Ishikawa (cell line): ENCODE data around the gene OGDHL.

Experiments
- CEBPB ChIP-seq: IDR thresholded peaks from 2 replicates; pipeline ENCODE4 v1.6.1; 2012
- CREB1 ChIP-seq: IDR thresholded peaks from 2 replicates; pipeline ENCODE4 v1.6.1; 2012; ENCODE audit warnings: low read depth
- EGR1 ChIP-seq: IDR thresholded peaks from 2 replicates; pipeline ENCODE4 v1.6.1; 2012
- EP300 ChIP-seq: IDR thresholded peaks from 2 replicates; pipeline ENCODE4 v1.6.1; 2012; ENCODE audit warnings: borderline replicate concordance
- FOXM1 ChIP-seq: IDR thresholded peaks from 2 replicates; pipeline ENCODE4 v1.6.1; 2012; ENCODE audit warnings: low read depth, borderline replicate concordance
- NFIC ChIP-seq: IDR thresholded peaks from 2 replicates; pipeline ENCODE4 v1.6.1; 2012
- RAD21 ChIP-seq: IDR thresholded peaks from 2 replicates; pipeline ENCODE4 v1.6.1; 2012; ENCODE audit warnings: low read depth
- TAF1 ChIP-seq: IDR thresholded peaks from 2 replicates; pipeline ENCODE4 v1.6.1; 2012; ENCODE audit warnings: low read depth, mild to moderate bottlenecking
- TCF12 ChIP-seq: IDR thresholded peaks from 2 replicates; pipeline ENCODE4 v1.6.1; 2012; ENCODE audit warnings: low read depth
- TEAD4 ChIP-seq: IDR thresholded peaks from 2 replicates; pipeline ENCODE4 v1.6.1; 2012
- YY1 ChIP-seq: IDR thresholded peaks from 2 replicates; pipeline ENCODE4 v1.6.1; 2012; ENCODE audit warnings: low read depth
- ZBTB7A ChIP-seq: IDR thresholded peaks from 2 replicates; pipeline ENCODE4 v1.6.1; 2012; ENCODE audit warnings: low read depth
- TF ChIP-seq, protein P1 (sequence below): IDR thresholded peaks from 2 replicates; pipeline ENCODE4 v1.6.1; 2012; ENCODE audit warnings: low read depth, mild to moderate bottlenecking
- TF ChIP-seq, protein P2 (sequence below): IDR thresholded peaks from 2 replicates; pipeline ENCODE4 v1.6.1; 2012
- TF ChIP-seq, protein P3 (sequence below): IDR thresholded peaks from 2 replicates; pipeline ENCODE4 v1.6.1; 2012

OGDHL gene

GRCh38 chr10:49784681-49785080 is 22.6 kb upstream of the OGDHL start:
- TF ChIP-seq TCF12 (no peak), EGR1 (no peak), CEBPB (no peak), CREB1 (no peak), EP300 (no peak), TAF1 (no peak), TEAD4 (no peak), NFIC (no peak), RAD21 (no peak), YY1 (no peak), ZBTB7A (no peak)
- TF ChIP-seq, protein P1, sequence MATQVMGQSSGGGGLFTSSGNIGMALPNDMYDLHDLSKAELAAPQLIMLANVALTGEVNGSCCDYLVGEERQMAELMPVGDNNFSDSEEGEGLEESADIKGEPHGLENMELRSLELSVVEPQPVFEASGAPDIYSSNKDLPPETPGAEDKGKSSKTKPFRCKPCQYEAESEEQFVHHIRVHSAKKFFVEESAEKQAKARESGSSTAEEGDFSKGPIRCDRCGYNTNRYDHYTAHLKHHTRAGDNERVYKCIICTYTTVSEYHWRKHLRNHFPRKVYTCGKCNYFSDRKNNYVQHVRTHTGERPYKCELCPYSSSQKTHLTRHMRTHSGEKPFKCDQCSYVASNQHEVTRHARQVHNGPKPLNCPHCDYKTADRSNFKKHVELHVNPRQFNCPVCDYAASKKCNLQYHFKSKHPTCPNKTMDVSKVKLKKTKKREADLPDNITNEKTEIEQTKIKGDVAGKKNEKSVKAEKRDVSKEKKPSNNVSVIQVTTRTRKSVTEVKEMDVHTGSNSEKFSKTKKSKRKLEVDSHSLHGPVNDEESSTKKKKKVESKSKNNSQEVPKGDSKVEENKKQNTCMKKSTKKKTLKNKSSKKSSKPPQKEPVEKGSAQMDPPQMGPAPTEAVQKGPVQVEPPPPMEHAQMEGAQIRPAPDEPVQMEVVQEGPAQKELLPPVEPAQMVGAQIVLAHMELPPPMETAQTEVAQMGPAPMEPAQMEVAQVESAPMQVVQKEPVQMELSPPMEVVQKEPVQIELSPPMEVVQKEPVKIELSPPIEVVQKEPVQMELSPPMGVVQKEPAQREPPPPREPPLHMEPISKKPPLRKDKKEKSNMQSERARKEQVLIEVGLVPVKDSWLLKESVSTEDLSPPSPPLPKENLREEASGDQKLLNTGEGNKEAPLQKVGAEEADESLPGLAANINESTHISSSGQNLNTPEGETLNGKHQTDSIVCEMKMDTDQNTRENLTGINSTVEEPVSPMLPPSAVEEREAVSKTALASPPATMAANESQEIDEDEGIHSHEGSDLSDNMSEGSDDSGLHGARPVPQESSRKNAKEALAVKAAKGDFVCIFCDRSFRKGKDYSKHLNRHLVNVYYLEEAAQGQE = no peak
- TF ChIP-seq, protein P2, sequence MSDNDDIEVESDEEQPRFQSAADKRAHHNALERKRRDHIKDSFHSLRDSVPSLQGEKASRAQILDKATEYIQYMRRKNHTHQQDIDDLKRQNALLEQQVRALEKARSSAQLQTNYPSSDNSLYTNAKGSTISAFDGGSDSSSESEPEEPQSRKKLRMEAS = no peak
- TF ChIP-seq, protein P3, sequence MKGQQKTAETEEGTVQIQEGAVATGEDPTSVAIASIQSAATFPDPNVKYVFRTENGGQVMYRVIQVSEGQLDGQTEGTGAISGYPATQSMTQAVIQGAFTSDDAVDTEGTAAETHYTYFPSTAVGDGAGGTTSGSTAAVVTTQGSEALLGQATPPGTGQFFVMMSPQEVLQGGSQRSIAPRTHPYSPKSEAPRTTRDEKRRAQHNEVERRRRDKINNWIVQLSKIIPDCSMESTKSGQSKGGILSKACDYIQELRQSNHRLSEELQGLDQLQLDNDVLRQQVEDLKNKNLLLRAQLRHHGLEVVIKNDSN = no peak

DNA sequence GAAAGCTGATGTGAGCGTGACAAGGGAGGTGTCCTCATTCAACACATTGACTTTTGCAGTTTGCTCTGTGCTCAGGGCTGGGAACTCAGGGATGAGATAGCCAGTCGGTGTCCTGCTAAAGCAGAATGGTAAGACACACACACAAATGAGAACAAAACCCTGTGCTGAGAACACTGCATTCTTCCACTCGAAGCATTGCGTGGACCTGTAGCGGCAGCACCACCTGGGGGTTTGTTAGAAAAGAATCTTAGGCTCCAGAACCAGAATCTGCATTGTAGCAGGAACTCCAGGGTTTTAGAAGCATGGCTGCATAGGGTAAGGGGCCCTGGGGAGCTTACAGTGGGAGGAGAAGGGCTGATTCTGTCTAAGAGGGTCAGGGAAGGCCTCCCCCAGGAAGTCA is 21.5 kb upstream of the OGDHL start:
- TF ChIP-seq TEAD4 = no peak
- peak; percentile 17; the same call in 1 of the 2 replicates for TF ChIP-seq RAD21
- TF ChIP-seq EP300 = no peak

DNA sequence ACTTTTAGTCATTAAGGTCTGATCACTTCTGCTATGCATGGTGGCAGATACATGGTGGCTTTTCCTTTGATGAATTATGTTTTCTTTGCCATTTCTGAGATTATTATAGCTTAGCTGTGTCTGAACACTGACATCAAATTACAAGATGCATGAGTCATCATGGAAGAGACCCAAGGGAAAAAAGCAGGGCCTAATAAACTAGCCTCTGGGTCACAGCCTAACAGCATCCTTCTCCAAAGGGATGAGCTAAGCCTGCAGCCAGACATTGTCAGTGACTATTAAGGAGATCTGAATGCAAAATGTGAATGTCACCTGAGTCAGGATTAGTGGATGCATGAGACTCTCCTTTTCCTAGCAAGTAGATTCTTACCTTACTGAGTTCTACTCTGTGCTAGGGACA is 19.1 kb upstream of the OGDHL start:
- TF ChIP-seq, protein P1 = no peak
- TF ChIP-seq, protein P3 = no peak
- TF ChIP-seq, protein P2 = no peak
- TF ChIP-seq TCF12 (no peak), CREB1 (no peak)

DNA sequence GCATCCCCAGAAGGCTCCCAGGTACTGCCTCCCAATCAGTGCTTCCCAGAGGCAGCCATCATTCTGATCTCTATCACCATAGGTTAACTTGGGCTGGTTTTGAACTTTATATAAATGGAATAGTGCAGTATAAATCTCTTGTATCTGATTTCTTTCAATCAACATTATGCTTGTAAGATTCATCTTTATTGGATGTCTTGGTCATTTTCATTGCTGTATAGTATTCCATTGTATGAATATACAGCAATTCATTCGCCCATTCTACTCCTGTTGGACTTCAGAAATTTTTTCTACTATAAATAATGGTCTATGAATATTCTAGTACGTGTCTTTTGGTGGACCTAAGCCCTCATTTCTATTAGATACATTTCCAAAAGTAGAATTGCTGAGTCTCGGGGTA is 16.1 kb upstream of the OGDHL start:
- TF ChIP-seq, protein P3 = no peak
- TF ChIP-seq EP300 (no peak), TCF12 (no peak), CEBPB (no peak), CREB1 (no peak), FOXM1 (no peak), TAF1 (no peak), NFIC (no peak), YY1 (no peak)

GRCh38 chr10:49776851-49777250 is 14.7 kb upstream of the OGDHL start:
- no peak for TF ChIP-seq EP300
- no peak for TF ChIP-seq ZBTB7A
- TF ChIP-seq CREB1 = no peak
- TF ChIP-seq NFIC = no peak
- no peak for TF ChIP-seq FOXM1
- TF ChIP-seq, protein P3 = no peak
- TF ChIP-seq, protein P1 = peak; percentile 27; the same call in 1 of the 2 replicates
- TF ChIP-seq TEAD4 = no peak
